ENCODE measurements around the gene CDPF1.

Gene CDPF1

GRCh38 chr22:46226577-46226976 lies 23.5 kb downstream of the CDPF1 start:
- Histone ChIP-seq H3K9me3 (ENCODE audit: severe bottlenecking) (no peaks in the 10 kb centered on the region), H3K27me3 (ENCODE audit: insufficient read depth, poor library complexity, severe bottlenecking) (no peaks in the 10 kb centered on the region), H3K4me3 (ENCODE audit: severe bottlenecking) (no peak overlapping the region), H3K27ac (ENCODE audit: poor library complexity, severe bottlenecking) (no peak overlapping the region), H3K36me3 (ENCODE audit: low read depth) (no peaks in the 10 kb centered on the region), H3K4me1 (ENCODE audit: insufficient read depth, poor library complexity, severe bottlenecking) (no peaks in the 10 kb centered on the region)
- ATAC-seq (ENCODE audit: low read depth) (no peak), DNase-seq (ENCODE audit: low spot score) (no peak)
- no peak for TF ChIP-seq CTCF (IDR thresholded peaks at IDR 0.05; ENCODE audit: poor library complexity, severe bottlenecking)

DNA sequence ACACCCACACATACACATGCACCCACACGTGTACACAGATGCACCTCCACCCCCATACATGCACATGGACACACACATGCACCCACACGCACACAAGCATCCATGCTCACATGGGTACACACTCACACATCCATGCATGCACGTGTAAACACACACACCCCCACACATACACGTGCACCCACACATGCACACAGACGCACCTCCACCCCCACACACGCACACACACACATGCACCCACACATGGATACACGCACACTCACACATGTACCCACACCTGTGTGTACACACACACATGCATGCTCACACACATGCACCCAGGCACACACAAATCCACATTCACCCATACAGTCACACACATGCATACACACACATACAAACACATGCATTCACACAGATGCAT lies 24.5 kb downstream of the CDPF1 start:
- TF ChIP-seq CTCF (IDR thresholded peaks at IDR 0.05; ENCODE audit: poor library complexity, severe bottlenecking), result no peak
- H3K27ac ChIP-seq (ENCODE audit: poor library complexity, severe bottlenecking), result no peak overlapping the region

DNA sequence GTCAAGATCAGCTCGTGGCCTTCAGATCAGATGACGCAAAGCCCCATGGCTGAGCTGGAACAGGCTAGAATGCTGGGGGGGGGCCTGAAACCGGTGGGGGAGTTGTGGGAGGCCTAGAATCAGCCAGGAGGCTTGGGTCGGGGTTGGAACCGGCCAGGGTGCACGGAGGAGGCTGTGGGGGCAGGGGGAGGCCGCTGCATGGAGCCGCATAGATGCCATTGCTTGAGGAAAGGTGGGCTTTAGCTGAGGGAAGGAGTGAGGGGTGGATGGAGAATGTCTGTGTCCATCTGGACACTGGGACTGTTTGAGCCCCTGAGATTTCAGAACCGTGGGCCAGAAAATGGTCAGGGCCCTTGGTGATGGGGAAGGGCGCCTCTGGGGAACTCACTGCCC lies 25.2 kb downstream of the CDPF1 start:
- Histone ChIP-seq H3K4me3 (ENCODE audit: severe bottlenecking) (no peak overlapping the region), H3K4me1 (ENCODE audit: insufficient read depth, poor library complexity, severe bottlenecking) (no peaks in the 10 kb centered on the region), H3K36me3 (ENCODE audit: low read depth) (0 out of 2 replicates have a peak, but pooled peaks cover 4% of the 10 kb centered on the region), H3K9me3 (ENCODE audit: severe bottlenecking) (no peaks in the 10 kb centered on the region), H3K27ac (ENCODE audit: poor library complexity, severe bottlenecking) (no peak overlapping the region), H3K27me3 (ENCODE audit: insufficient read depth, poor library complexity, severe bottlenecking) (no peaks in the 10 kb centered on the region)
- DNase-seq (ENCODE audit: low spot score), result no peak
- no peak for ATAC-seq (ENCODE audit: low read depth)
- TF ChIP-seq CTCF (IDR thresholded peaks at IDR 0.05; ENCODE audit: poor library complexity, severe bottlenecking), result no peak

More for the DNA sequence above, 24.5 kb downstream of the CDPF1 start:
- Histone ChIP-seq H3K36me3 (ENCODE audit: low read depth) (no peaks in the 10 kb centered on the region), H3K9me3 (ENCODE audit: severe bottlenecking) (no peaks in the 10 kb centered on the region), H3K4me3 (ENCODE audit: severe bottlenecking) (no peak overlapping the region), H3K4me1 (ENCODE audit: insufficient read depth, poor library complexity, severe bottlenecking) (no peaks in the 10 kb centered on the region), H3K27me3 (ENCODE audit: insufficient read depth, poor library complexity, severe bottlenecking) (no peaks in the 10 kb centered on the region)
- ATAC-seq (ENCODE audit: low read depth), result no peak
- DNase-seq (ENCODE audit: low spot score), result no peak

DNA sequence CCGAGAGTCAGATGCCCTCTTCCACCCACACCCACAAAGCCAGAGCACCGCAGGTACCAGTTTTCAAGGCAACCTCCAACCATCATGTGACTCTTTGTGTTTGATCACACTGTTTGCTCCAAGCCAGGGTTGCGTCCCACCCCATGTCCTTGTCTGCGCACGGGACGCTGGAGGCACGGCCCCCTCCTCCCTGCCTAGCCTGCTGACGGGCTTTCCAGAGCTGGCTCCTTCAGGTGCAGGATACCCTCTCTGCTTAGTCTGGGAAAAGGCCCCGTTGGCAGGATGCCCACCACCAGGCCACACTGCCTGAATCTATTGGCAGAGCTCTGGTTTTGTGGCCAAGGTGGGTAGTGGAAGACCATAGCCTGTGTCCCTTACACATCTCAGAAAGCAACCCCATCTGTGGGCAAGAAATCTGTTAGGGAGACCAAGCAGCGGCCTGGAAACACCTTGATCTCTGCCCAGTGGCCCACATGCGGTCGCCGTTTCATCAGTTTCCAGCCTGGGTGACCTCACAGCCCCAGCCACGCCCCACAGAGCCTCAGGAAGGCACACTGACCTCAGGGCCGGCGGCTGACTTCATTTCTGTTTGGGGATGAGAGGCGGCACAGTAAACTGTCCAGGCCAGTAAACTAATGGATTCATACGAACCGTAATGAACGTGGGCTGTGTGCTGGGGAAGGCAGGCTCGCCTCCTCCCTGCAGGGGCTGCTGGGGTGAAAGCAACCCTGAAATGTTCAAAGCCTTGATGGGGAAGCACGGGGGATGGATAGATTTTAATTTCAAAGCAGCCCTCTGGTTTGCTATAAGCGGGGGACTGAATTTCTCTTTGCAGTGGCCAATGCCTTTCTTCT lies 25.8 kb downstream of the CDPF1 start:
- no peak for ATAC-seq (ENCODE audit: low read depth)
- H3K4me3 ChIP-seq (ENCODE audit: severe bottlenecking), result no peak overlapping the region
- peaks cover 4% of the 10 kb centered on the region; the same call in 1 of the 2 replicates for H3K36me3 ChIP-seq (ENCODE audit: low read depth)

More for the DNA sequence above, 25.8 kb downstream of the CDPF1 start:
- no peaks in the 10 kb centered on the region for H3K4me1 ChIP-seq (ENCODE audit: insufficient read depth, poor library complexity, severe bottlenecking)
- no peaks in the 10 kb centered on the region for H3K27me3 ChIP-seq (ENCODE audit: insufficient read depth, poor library complexity, severe bottlenecking)
- no peak for DNase-seq (ENCODE audit: low spot score)
- no peak for TF ChIP-seq CTCF (IDR thresholded peaks at IDR 0.05; ENCODE audit: poor library complexity, severe bottlenecking)
- no peaks in the 10 kb centered on the region for H3K9me3 ChIP-seq (ENCODE audit: severe bottlenecking)
- no peak overlapping the region for H3K27ac ChIP-seq (ENCODE audit: poor library complexity, severe bottlenecking)
